Activated CD4-positive, alpha-beta T cell treated with anti-CD3 and anti-CD28 coated beads, Interleukin-2, amount 50 U/mL, for 48 hours (primary cell): ENCODE data around the gene SNED1.

Source experiments
- DNase-seq, 2 experiments: peaks; one replicate each; pipeline ENCODE4 v3.0.0-alpha.2; 2020

SNED1 gene

GRCh38 chr2:241007111-241007510, 8.7 kb downstream of the SNED1 start:
- no peak for DNase-seq

- no peak for DNase-seq
Observed at GRCh38 chr2:241007880-241008710, 9.7 kb downstream of the SNED1 start.

GRCh38 chr2:241008711-241009121, 10.3 kb downstream of the SNED1 start:
- DNase-seq, result no peak

GRCh38 chr2:241009191-241009590, 10.8 kb downstream of the SNED1 start:
- DNase-seq, result no peak

- peak; percentile 34 to 38 for DNase-seq
Observed at GRCh38 chr2:241009601-241010530, 11.4 kb downstream of the SNED1 start.

GRCh38 chr2:241010531-241011295, 12.3 kb downstream of the SNED1 start:
- no peak for DNase-seq

GRCh38 chr2:241011296-241011600, 12.8 kb downstream of the SNED1 start:
- DNase-seq, result no peak

- DNase-seq, result no peak
Observed at GRCh38 chr2:241011751-241012510, 13.5 kb downstream of the SNED1 start.

GRCh38 chr2:241014224-241014623, 15.8 kb downstream of the SNED1 start:
- DNase-seq, result no peak

- no peak for DNase-seq
Observed at GRCh38 chr2:241014764-241015163, 16.3 kb downstream of the SNED1 start.

- DNase-seq, result no peak
Observed at GRCh38 chr2:241015439-241015838, 17.0 kb downstream of the SNED1 start.

- no peak for DNase-seq
Observed at GRCh38 chr2:241017228-241017940, 19.0 kb downstream of the SNED1 start.

- no peak for DNase-seq
Observed at GRCh38 chr2:241018051-241018891, 19.9 kb downstream of the SNED1 start.

- DNase-seq, result no peak
Observed at GRCh38 chr2:241019441-241020139, 21.2 kb downstream of the SNED1 start.

- no peak for DNase-seq
Observed at GRCh38 chr2:241020201-241020600, 21.8 kb downstream of the SNED1 start.

- DNase-seq, result no peak
Observed at GRCh38 chr2:241020629-241021190, 22.3 kb downstream of the SNED1 start.

- DNase-seq, result no peak
Observed at GRCh38 chr2:241025639-241026038, 27.2 kb downstream of the SNED1 start.

- DNase-seq, result no peak
Observed at GRCh38 chr2:241029599-241030332, 31.3 kb downstream of the SNED1 start.

GRCh38 chr2:241030333-241030680, 31.9 kb downstream of the SNED1 start:
- DNase-seq, result no peak
